HepG2 (cell line): Measurements from ENCODE around the gene ITPK1. TPM values are rescaled to one million over a fixed set of nuclear protein-coding genes. Genes with fewer than 3 reads are reported as not detected.

ENCODE experiments used
- ATAC-seq: fragments of 200-7000 bp; cut with Tn5 transposase; 3 replicates; pipeline ENCODE4 v1.9.1; 2020; ENCODE audit warnings: mild to moderate bottlenecking, moderate library complexity
- BruUV-seq: library from RNA; stranded (reverse); fragments of 400-500 nt; replicated peaks from 2 replicates; lab custom pipeline; 2021; lab: Mats Ljungman, UMichigan
- CTCF ChIA-PET: fragments of 300-600 bp; formaldehyde crosslinking; extraction: SDS; loops from one replicate; lab custom pipeline; 2021; ENCODE audit warnings: low total read pairs, inconsistent platforms, low intra/inter-chr PET ratio; lab: Yijun Ruan, JAX
- POLR2A ChIA-PET: fragments of 350-600 bp; sonication (Branson Sonifier 250); formaldehyde crosslinking; loops from one replicate; lab custom pipeline; 2020; ENCODE audit warnings: antibody characterized with exemption, inconsistent platforms; lab: Yijun Ruan, JAX
- DNase-seq: peaks from one replicate; pipeline ENCODE4 v3.0.0-alpha.2; 2015; ENCODE audit warnings: low spot score
- FAIRE-seq: peaks from 3 replicates; lab custom pipeline; 2011; peaks lifted over from hg19 to GRCh38; lab: Jason Lieb, UNC
- H2AFZ ChIP-seq: one replicate; pipeline ENCODE4 v1.6.1; 2011; ENCODE audit warnings: low read length, inconsistent platforms
- H3K27ac ChIP-seq: fragments of 300-600 bp; 3 replicates; pipeline ENCODE4 v1.8.0; 2011; ENCODE audit warnings: mixed run types, mild to moderate bottlenecking, mixed read lengths, low read length, inconsistent platforms; ENCODE audit not compliant: insufficient read depth; ENCODE audit errors: extremely low read length
- H3K27me3 ChIP-seq, 2 experiments: fragments of 200-600 bp in 1 of 2; 2 replicates in 1 of 2; 3 replicates in 1 of 2; pipeline versions ENCODE4 v1.6.0 to v1.8.0; 2011; ENCODE audit warnings: low read length in 2 of 2, mild to moderate bottlenecking in 2 of 2, moderate library complexity in 2 of 2, inconsistent platforms in 1 of 2; ENCODE audit not compliant: insufficient read depth in 2 of 2, control insufficient read depth in 1 of 2
- H3K36me3 ChIP-seq, 2 experiments: fragments of 200-600 bp in 1 of 2; replicated peaks in 1 of 2; 2 replicates in 1 of 2; 3 replicates in 1 of 2; pipeline versions ENCODE4 v1.5.1 to v1.8.0; 2011; ENCODE audit warnings: low read length in 2 of 2, inconsistent platforms in 1 of 2; ENCODE audit not compliant: insufficient read depth in 2 of 2, control insufficient read depth in 1 of 2
- H3K4me1 ChIP-seq: 2 replicates; pipeline ENCODE4 v1.5.1; 2012; ENCODE audit warnings: low read length, inconsistent platforms; ENCODE audit not compliant: insufficient read depth
- H3K4me2 ChIP-seq: 2 replicates; pipeline ENCODE4 v1.6.0; 2011; ENCODE audit warnings: low read depth, low read length, inconsistent platforms
- H3K4me3 ChIP-seq, 3 experiments: fragments of 200-600 bp in 1 of 3; sonication (generic), shearing (Covaris generic) in 1 of 3; replicated peaks in 1 of 3; 2 replicates each; pipeline ENCODE4 v1.5.1; 2011 to 2016; ENCODE audit warnings: low read length in 3 of 3, inconsistent platforms in 2 of 3, low read depth in 2 of 3, mild to moderate bottlenecking in 2 of 3, control low read depth in 1 of 3, mixed read lengths in 1 of 3; ENCODE audit not compliant: insufficient read depth in 1 of 3
- H3K79me2 ChIP-seq: one replicate; pipeline ENCODE4 v1.6.1; 2011; ENCODE audit warnings: low read length, inconsistent platforms; ENCODE audit not compliant: insufficient read depth
- H3K9ac ChIP-seq: 2 replicates; pipeline ENCODE4 v1.6.0; 2011; ENCODE audit warnings: mild to moderate bottlenecking, low read depth, low read length, inconsistent platforms; ENCODE audit not compliant: insufficient read depth
- H3K9me3 ChIP-seq: 2 replicates; pipeline ENCODE4 v1.5.1; 2012; ENCODE audit warnings: mild to moderate bottlenecking, low read length
- H4K20me1 ChIP-seq: 2 replicates; pipeline ENCODE4 v1.6.0; 2011; ENCODE audit warnings: inconsistent platforms, mild to moderate bottlenecking, low read length, moderate library complexity; ENCODE audit not compliant: insufficient read depth
- ADNP ChIP-seq: sonication (generic); formaldehyde crosslinking; IDR thresholded peaks from 2 replicates; pipeline ENCODE4 v1.4.0; 2020; ENCODE audit warnings: missing genetic modification reagents
- ARNTL ChIP-seq: sonication (generic); formaldehyde crosslinking; IDR thresholded peaks from 2 replicates; pipeline ENCODE4 v1.4.0; 2020; ENCODE audit warnings: mild to moderate bottlenecking, missing genetic modification reagents
- GLMP ChIP-seq: sonication (generic); formaldehyde crosslinking; IDR thresholded peaks from 2 replicates; pipeline ENCODE4 v1.9.0; 2021; ENCODE audit warnings: missing genetic modification reagents, mild to moderate bottlenecking, borderline replicate concordance
- LBX2 ChIP-seq: sonication (generic); formaldehyde crosslinking; IDR thresholded peaks from 2 replicates; pipeline ENCODE4 v1.5.0; 2020; ENCODE audit warnings: missing genetic modification reagents, mild to moderate bottlenecking, borderline replicate concordance
- LCORL ChIP-seq, 2 experiments: fragments of 450-650 bp in 1 of 2; sonication (generic) in 1 of 2; formaldehyde crosslinking in 1 of 2; IDR thresholded peaks; 2 replicates each; pipeline versions ENCODE4 v1.5.0 to v1.6.1; 2017 to 2020; ENCODE audit warnings: antibody characterized with exemption in 1 of 2, missing genetic modification reagents in 1 of 2
- REXO4 ChIP-seq: sonication (generic); formaldehyde crosslinking; IDR thresholded peaks from 2 replicates; pipeline ENCODE4 v1.8.0; 2022; ENCODE audit warnings: missing genetic modification reagents, mild to moderate bottlenecking, borderline replicate concordance
- ZNF124 ChIP-seq: sonication (generic); formaldehyde crosslinking; IDR thresholded peaks from 2 replicates; pipeline ENCODE4 v1.4.0; 2020; ENCODE audit warnings: missing genetic modification reagents
- ZNF280D ChIP-seq: sonication (generic); formaldehyde crosslinking; IDR thresholded peaks from 2 replicates; pipeline ENCODE4 v1.5.1; 2020; ENCODE audit warnings: mild to moderate bottlenecking, missing genetic modification reagents
- ZNF318 ChIP-seq: sonication (generic); formaldehyde crosslinking; IDR thresholded peaks from 2 replicates; pipeline ENCODE4 v1.4.0; 2020; ENCODE audit warnings: mild to moderate bottlenecking, missing genetic modification reagents
- ZNF704 ChIP-seq: sonication (generic); formaldehyde crosslinking; IDR thresholded peaks from 2 replicates; pipeline ENCODE4 v1.8.1; 2023; ENCODE audit warnings: mild to moderate bottlenecking, inconsistent platforms, moderate library complexity, missing genetic modification reagents, borderline replicate concordance
- WGBS: methylation state at CpG from one replicate; pipeline ENCODE4 v1.1.6; 2017; ENCODE audit warnings: low lambda C conversion rate; 5-methylcytosine and 5-hydroxymethylcytosine counted together
- in situ Hi-C: cut with HindIII; loops from 2 replicates; pipeline ENCODE4 v1.10.0; 2017; ENCODE audit warnings: low pct_unique_long_range_greater_than_20kb; ENCODE audit not compliant: extremely low pct_ligation_motif_present
- intact Hi-C: fragments of 100-400 bp; cut with micrococcal nuclease; formaldehyde crosslinking; loops from one replicate; pipeline ENCODE4 v1.10.0; 2022; ENCODE audit not compliant: unreplicated experiment
- polyA plus RNA-seq, 8 experiments: library from polyadenylated mRNA; depleted of rRNA in 3 of 8; stranded (reverse) in 7 of 8; unstranded in 1 of 8; fragments of >200 nt; fragmentation: Illumina TruSeq in 4 of 8; extraction: Trizol in 4 of 8; gene quantifications; 2 replicates each; pipeline versions ENCODE4 v1.2.1 to v1.2.3, GENCODE V29; 2011 to 2016; ENCODE audit warnings: low read depth in 4 of 8, missing spikeins in 1 of 8, mixed read lengths in 1 of 8; ENCODE audit not compliant: insufficient read depth in 1 of 8
- total RNA-seq, 5 experiments: library from RNA; depleted of rRNA; stranded (reverse); fragments of >200 nt; fragmentation: Illumina TruSeq; extraction: Trizol; gene quantifications; 2 replicates each; pipeline ENCODE4 v1.2.3, GENCODE V29; 2016; ENCODE audit warnings: low read depth in 1 of 5

Gene ITPK1
- total and polyA plus RNA-seq, 2 of the 13 experiments (the other 11 are each of a cell fraction or from before 2014, with no cell fraction given), result 20.5 to 47.5 TPM

- DNase-seq (no peak), FAIRE-seq (no peak), ATAC-seq (no peak)
- H4K20me1 ChIP-seq, result no peaks in the 10 kb centered on the region
- H3K9me3 ChIP-seq, result no peaks in the 10 kb centered on the region
- H3K27me3 ChIP-seq, result no peaks in the 10 kb centered on the region
- no peak overlapping the region for H3K27ac ChIP-seq
- ChIA-PET CTCF (no interaction called here), POLR2A (no interaction called here)
- peaks cover 28% of the 10 kb centered on the region for H3K4me1 ChIP-seq
- no peak overlapping the region for H2AFZ ChIP-seq
- BruUV-seq, result no TSS peak
- in situ Hi-C loops (no loop called here), intact Hi-C loops (no loop called here)
- no peak overlapping the region for H3K4me2 ChIP-seq
- peaks cover 0 to 1% of the 10 kb centered on the region in 2 experiments; a peak in 1 of 5 replicates for H3K36me3 ChIP-seq
- H3K4me3 ChIP-seq, result no peak overlapping the region
- H3K9ac ChIP-seq, result no peak overlapping the region
- WGBS, result 93% methylated on average over 7 of the region's 7 CpGs
- H3K79me2 ChIP-seq, result no peaks in the 10 kb centered on the region
- no peak for TF ChIP-seq ZNF124
- no peak for TF ChIP-seq ZNF280D (CRISPR knock-in tag)
- TF ChIP-seq LCORL (IDR thresholded peaks at IDR 0.05), result no peak
- no peak for TF ChIP-seq LCORL (CRISPR knock-in tag; IDR thresholded peaks at IDR 0.05)
- no peak for TF ChIP-seq LBX2 (CRISPR knock-in tag)
- no peak for TF ChIP-seq ZNF704 (CRISPR knock-in tag)
- TF ChIP-seq ARNTL (CRISPR knock-in tag), result no peak
- no peak for TF ChIP-seq GLMP
- no peak for TF ChIP-seq REXO4 (CRISPR knock-in tag)
- no peak for TF ChIP-seq ADNP
- TF ChIP-seq ZNF318 (CRISPR knock-in tag), result no peak
Measured at GRCh38 chr14:93004699-93005082, 111.0 kb downstream of the ITPK1 start.
